ENCODE measurements around the gene MORC1.

Gene MORC1

GRCh38 chr3:109025896-109026295 is 92.0 kb downstream of the MORC1 start:
- DNase-seq = no peak

- DNase-seq = peak; percentile 56
Measured at GRCh38 chr3:109023656-109024254, 94.2 kb downstream of the MORC1 start.

- no peak for DNase-seq
Measured at GRCh38 chr3:109023167-109023566, 94.8 kb downstream of the MORC1 start.

- DNase-seq = no peak
Measured at GRCh38 chr3:109021556-109021955, 96.4 kb downstream of the MORC1 start.

GRCh38 chr3:109018828-109019227 is 99.1 kb downstream of the MORC1 start:
- DNase-seq = no peak

GRCh38 chr3:109005443-109005842 is 112.5 kb downstream of the MORC1 start:
- no peak for DNase-seq

GRCh38 chr3:108998436-108998835 is 119.5 kb downstream of the MORC1 start:
- no peak for DNase-seq

GRCh38 chr3:108985844-108986243 is 132.1 kb downstream of the MORC1 start:
- no peak for DNase-seq

GRCh38 chr3:108983051-108983450 is 134.9 kb downstream of the MORC1 start:
- DNase-seq = no peak

- no peak for DNase-seq
Measured at GRCh38 chr3:108976058-108976457, 141.9 kb downstream of the MORC1 start.

GRCh38 chr3:108973019-108973418 is 144.9 kb downstream of the MORC1 start:
- DNase-seq = no peak

GRCh38 chr3:108972482-108972881 is 145.5 kb downstream of the MORC1 start:
- DNase-seq = no peak

- DNase-seq = no peak
Measured at GRCh38 chr3:108970561-108970960, 147.4 kb downstream of the MORC1 start.

- DNase-seq = no peak
Measured at GRCh38 chr3:108966773-108967172, 151.2 kb downstream of the MORC1 start.

GRCh38 chr3:108959017-108959416 is 158.9 kb downstream of the MORC1 start:
- DNase-seq = no peak

GRCh38 chr3:108953700-108954099 is 164.2 kb downstream of the MORC1 start, which contains the start of gene GUCA1C:
TSS of gene GUCA1C (minus strand) at chr3:108953879. CDS start at chr3:108953762, 117 bp downstream.
- DNase-seq = no peak

GRCh38 chr3:108953210-108953609 is 164.7 kb downstream of the MORC1 start:
- DNase-seq = no peak

- no peak for DNase-seq
Measured at GRCh38 chr3:108951820-108952501, 166.0 kb downstream of the MORC1 start.

- DNase-seq = no peak
Measured at GRCh38 chr3:108947855-108948254, 170.1 kb downstream of the MORC1 start.

GRCh38 chr3:108946292-108947285 is 171.3 kb downstream of the MORC1 start:
- no peak for DNase-seq

- no peak for DNase-seq
Measured at GRCh38 chr3:108940568-108941263, 177.2 kb downstream of the MORC1 start.

- no peak for DNase-seq
Measured at GRCh38 chr3:108940166-108940565, 177.8 kb downstream of the MORC1 start.
